HEK293 (cell line): ENCODE data around the gene ITGA2.

Experiments
- CTCF ChIA-PET: fragments of 350-600 bp; formaldehyde crosslinking; extraction: SDS; loops from one replicate; lab custom pipeline; 2021; ENCODE audit warnings: antibody characterized with exemption; lab: Yijun Ruan, JAX
- POLR2A ChIA-PET: fragments of 300-600 bp; formaldehyde crosslinking; extraction: SDS; loops from one replicate; lab custom pipeline; 2020; ENCODE audit warnings: antibody characterized with exemption, inconsistent platforms; lab: Yijun Ruan, JAX
- H3K27ac ChIP-seq: fragments of 200-500 bp; sonication (Bioruptor generic); 2 replicates; pipeline ENCODE4 v1.5.1; 2014; ENCODE audit warnings: low read depth, low read length, control low read depth, inconsistent platforms; ENCODE audit errors: extremely low read depth
- H3K36me3 ChIP-seq, 2 experiments: fragments of 200-500 bp in 1 of 2; sonication (Bioruptor generic) in 1 of 2; 1 replicate in 1 of 2; 2 replicates in 1 of 2; pipeline ENCODE4 v1.5.1; 2014 to 2017; ENCODE audit warnings: inconsistent platforms in 2 of 2, low read length in 2 of 2; ENCODE audit not compliant: control insufficient read depth in 2 of 2, insufficient read depth in 1 of 2
- H3K4me1 ChIP-seq: fragments of 200-500 bp; sonication (Bioruptor generic); 2 replicates; pipeline ENCODE4 v1.5.1; 2014; ENCODE audit warnings: mild to moderate bottlenecking, low read length, inconsistent platforms; ENCODE audit not compliant: control insufficient read depth, insufficient read depth
- H3K4me3 ChIP-seq: 2 replicates; pipeline ENCODE4 v1.5.1; 2011; ENCODE audit warnings: low read depth, mild to moderate bottlenecking, control low read depth, low read length, moderate library complexity
- H3K9me3 ChIP-seq: fragments of 200-500 bp; sonication (Bioruptor generic); 2 replicates; pipeline ENCODE4 v1.5.1; 2014; ENCODE audit warnings: low read depth, low read length, inconsistent platforms; ENCODE audit not compliant: control insufficient read depth, insufficient read depth
- KLF8 ChIP-seq: fragments of 450-650 bp; formaldehyde crosslinking; IDR thresholded peaks from 2 replicates; pipeline ENCODE4 v1.5.1; 2016; ENCODE audit warnings: missing biosample characterization, missing genetic modification characterization
- ZNF221 ChIP-seq: fragments of 450-650 bp; formaldehyde crosslinking; IDR thresholded peaks from 2 replicates; pipeline ENCODE4 v1.5.1; 2017; ENCODE audit warnings: missing biosample characterization, missing genetic modification characterization, borderline replicate concordance
- ZNF600 ChIP-seq: fragments of 450-650 bp; formaldehyde crosslinking; IDR thresholded peaks from 2 replicates; pipeline ENCODE4 v1.5.1; 2016; ENCODE audit warnings: missing biosample characterization, missing genetic modification characterization

The ITGA2 gene

DNA sequence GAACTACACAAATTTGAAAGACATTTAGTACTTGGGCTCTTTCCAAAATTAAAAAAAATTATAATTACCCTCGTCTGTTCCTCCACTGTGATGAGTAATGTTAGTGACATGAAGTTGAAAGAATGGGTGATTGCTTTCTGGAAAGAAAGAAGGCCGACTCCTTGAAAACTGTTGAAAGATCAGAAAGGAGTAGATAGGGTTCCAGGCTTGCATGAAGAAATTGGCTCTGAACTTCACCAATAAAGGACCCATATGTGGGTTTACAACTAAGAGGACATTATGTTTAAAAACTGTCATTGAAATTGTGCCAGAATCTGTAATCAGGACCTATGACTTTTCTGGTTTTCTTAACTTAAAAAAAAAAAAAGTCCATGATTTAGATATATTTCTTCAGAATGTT, 141.1 kb downstream of the ITGA2 start (continued):
- TF ChIP-seq KLF8 (tag by site-specific recombination) (no peak), ZNF221 (tag by site-specific recombination) (no peak)

DNA sequence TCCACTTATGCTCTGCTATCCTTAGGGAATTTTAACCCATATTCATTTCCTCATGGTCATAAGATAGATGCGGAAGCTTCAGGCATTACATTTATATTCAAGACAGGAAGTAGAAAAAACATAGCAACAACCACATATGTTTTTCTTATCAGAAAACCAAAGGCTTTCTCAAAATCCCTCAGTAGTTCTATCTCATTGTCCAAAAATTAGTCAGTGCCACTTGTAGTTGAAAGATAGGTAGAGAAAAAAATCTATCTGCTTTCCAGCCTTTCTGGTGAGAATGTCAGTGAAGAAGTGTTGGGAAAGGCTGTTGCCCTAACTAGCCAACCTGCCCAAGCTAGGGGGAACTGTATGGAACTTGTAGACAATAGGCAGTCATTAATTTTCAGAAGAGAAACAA, 143.9 kb downstream of the ITGA2 start:
- Histone ChIP-seq H3K36me3 (no peaks in the 10 kb centered on the region), H3K27ac (no peak overlapping the region), H3K4me3 (no peak overlapping the region), H3K9me3 (no peaks in the 10 kb centered on the region), H3K4me1 (no peaks in the 10 kb centered on the region)
- POLR2A ChIA-PET: no interaction called here
- CTCF ChIA-PET: interaction anchor here (0.6 to 0.8 kb wide), 3 partner anchors 12 to 184 kb away, joined by 3 read pairs; partner anchors contain the start of gene ITGA2
- no peak for TF ChIP-seq ZNF600 (tag by site-specific recombination)
- TF ChIP-seq, all 188 proteins: peak for 0
